CD14-positive monocyte (primary cell): ENCODE results near the gene APOBEC3B. TPM values are rescaled to one million over a fixed set of nuclear protein-coding genes. Genes with fewer than 3 reads are reported as not detected.
A peak's percentile ranks its signal among the peaks of the same experiment; 100 is the strongest.

Source experiments
- DNase-seq, 3 donors: peaks; one replicate each; pipeline ENCODE4 v3.0.0-alpha.2; 2011 to 2022
- H2AFZ ChIP-seq: 2 replicates; pipeline ENCODE4 v1.6.0; 2012; ENCODE audit warnings: mild to moderate bottlenecking, low read depth, low read length, inconsistent platforms; ENCODE audit not compliant: insufficient read depth, poor library complexity, severe bottlenecking
- H3K27ac ChIP-seq, 2 donors: 1 replicate in 1 of 2; 2 replicates in 1 of 2; pipeline ENCODE4 v1.5.1; 2012 to 2013; ENCODE audit warnings: low read length in 2 of 2, control low read depth in 1 of 2, inconsistent platforms in 1 of 2, low read depth in 1 of 2, mild to moderate bottlenecking in 1 of 2
- H3K27me3 ChIP-seq, 2 donors: one replicate each; pipeline versions ENCODE4 v1.6.0 to v1.6.1; 2011 to 2013; ENCODE audit warnings: low read length in 2 of 2; ENCODE audit not compliant: control insufficient read depth in 2 of 2, insufficient read depth in 2 of 2
- H3K36me3 ChIP-seq, 2 donors: replicated peaks in 1 of 2; 1 replicate in 1 of 2; 2 replicates in 1 of 2; pipeline versions ENCODE4 v1.5.1 to v1.6.1; 2012 to 2013; ENCODE audit warnings: low read length in 2 of 2, control low read depth in 1 of 2, inconsistent platforms in 1 of 2, mild to moderate bottlenecking in 1 of 2; ENCODE audit not compliant: insufficient read depth in 2 of 2, control insufficient read depth in 1 of 2
- H3K4me1 ChIP-seq, 2 donors: 1 replicate in 1 of 2; 2 replicates in 1 of 2; pipeline versions ENCODE4 v1.5.1 to v1.6.1; 2012 to 2013; ENCODE audit warnings: low read length in 2 of 2, control low read depth in 1 of 2, inconsistent platforms in 1 of 2, mild to moderate bottlenecking in 1 of 2, moderate library complexity in 1 of 2; ENCODE audit not compliant: insufficient read depth in 2 of 2, control insufficient read depth in 1 of 2
- H3K4me2 ChIP-seq: replicated peaks from 2 replicates; pipeline ENCODE3; 2012; ENCODE audit warnings: low read length, moderate library complexity, mild to moderate bottlenecking; ENCODE audit not compliant: poor library complexity, severe bottlenecking; ENCODE audit errors: extremely low read depth
- H3K4me3 ChIP-seq, 3 experiments: fragments of 200-600 bp in 1 of 3; sonication (generic) in 1 of 3; replicated peaks in 1 of 3; 1 replicate in 2 of 3; 2 replicates in 1 of 3; pipeline ENCODE4 v1.5.1; 2011 to 2013; ENCODE audit warnings: low read length in 3 of 3, mild to moderate bottlenecking in 3 of 3, control low read depth in 2 of 3, low read depth in 2 of 3, inconsistent platforms in 1 of 3, moderate library complexity in 1 of 3
- H3K79me2 ChIP-seq: 2 replicates; pipeline ENCODE4 v1.6.0; 2012; ENCODE audit warnings: mild to moderate bottlenecking, control low read depth, inconsistent platforms, low read length, moderate library complexity; ENCODE audit not compliant: insufficient read depth
- H3K9ac ChIP-seq: 2 replicates; pipeline ENCODE4 v1.6.0; 2017; ENCODE audit warnings: low read length, mild to moderate bottlenecking; ENCODE audit not compliant: insufficient read depth, poor library complexity, severe bottlenecking
- H3K9me3 ChIP-seq, 2 donors: replicated peaks in 1 of 2; 1 replicate in 1 of 2; 2 replicates in 1 of 2; pipeline versions ENCODE4 v1.5.1 to v1.6.1; 2012 to 2013; ENCODE audit warnings: low read length in 2 of 2, control low read depth in 1 of 2; ENCODE audit not compliant: control insufficient read depth in 1 of 2, insufficient read depth in 1 of 2
- H4K20me1 ChIP-seq: 2 replicates; pipeline ENCODE4 v1.6.0; 2012; ENCODE audit warnings: mild to moderate bottlenecking, low read length, control low read depth, moderate library complexity; ENCODE audit not compliant: insufficient read depth
- H3K27ac Mint-ChIP-seq, 7 donors: one replicate each; pipeline ENCODE4 v1.8.0; 2020; ENCODE audit warnings: mild to moderate bottlenecking in 7 of 7, mixed read lengths in 7 of 7, moderate library complexity in 6 of 7, inconsistent platforms in 2 of 7
- H3K27me3 Mint-ChIP-seq, 3 donors: one replicate each; pipeline ENCODE4 v1.8.0; 2021 to 2022; ENCODE audit warnings: low read depth in 3 of 3, mild to moderate bottlenecking in 3 of 3, mixed read lengths in 3 of 3, moderate library complexity in 3 of 3, inconsistent platforms in 1 of 3
- H3K36me3 Mint-ChIP-seq, 2 donors: one replicate each; pipeline ENCODE4 v1.8.0; 2020; ENCODE audit warnings: mixed read lengths in 2 of 2, inconsistent platforms in 1 of 2, mild to moderate bottlenecking in 1 of 2
- H3K4me1 Mint-ChIP-seq: one replicate; pipeline ENCODE4 v1.8.0; 2020; ENCODE audit warnings: mild to moderate bottlenecking, mixed read lengths
- H3K4me3 Mint-ChIP-seq, 2 donors: one replicate each; pipeline ENCODE4 v1.8.0; 2020; ENCODE audit warnings: mild to moderate bottlenecking in 2 of 2, mixed read lengths in 2 of 2, moderate library complexity in 1 of 2
- H3K9me3 Mint-ChIP-seq, 7 donors: one replicate each; pipeline ENCODE4 v1.8.0; 2020 to 2022; ENCODE audit warnings: mixed read lengths in 7 of 7, mild to moderate bottlenecking in 6 of 7, moderate library complexity in 6 of 7, inconsistent platforms in 2 of 7
- WGBS: methylation state at CpG from one replicate; pipeline ENCODE4 v1.1.5; 2013; ENCODE audit warnings: missing lambda C conversion rate; ENCODE audit not compliant: insufficient coverage; 5-methylcytosine and 5-hydroxymethylcytosine counted together
- intact Hi-C, 2 donors: fragments of 100-400 bp; cut with micrococcal nuclease; formaldehyde crosslinking; loops; one replicate each; pipeline versions ENCODE4 v1.15.0 to v1.15.1; 2023
- polyA plus RNA-seq, 3 donors: library from polyadenylated mRNA; depleted of rRNA in 1 of 3; unstranded in 2 of 3; stranded (reverse) in 1 of 3; fragments of 300-500 nt in 2 of 3; fragments of >200 nt in 1 of 3; fragmentation: Illumina TruSeq in 2 of 3; gene quantifications; 1 replicate in 2 of 3; 2 replicates in 1 of 3; pipeline ENCODE4 v1.2.3, GENCODE V29; 2012 to 2021
- TF ChIP-seq, protein P1 (sequence below): fragments of 200-600 bp; IDR thresholded peaks from one replicate; pipeline ENCODE4 v1.8.0; 2022; ENCODE audit warnings: antibody characterized with exemption, mild to moderate bottlenecking

Gene APOBEC3B
- polyA plus RNA-seq, 3 donors: 0.40 to 48.2 (median 12.6) TPM

DNA sequence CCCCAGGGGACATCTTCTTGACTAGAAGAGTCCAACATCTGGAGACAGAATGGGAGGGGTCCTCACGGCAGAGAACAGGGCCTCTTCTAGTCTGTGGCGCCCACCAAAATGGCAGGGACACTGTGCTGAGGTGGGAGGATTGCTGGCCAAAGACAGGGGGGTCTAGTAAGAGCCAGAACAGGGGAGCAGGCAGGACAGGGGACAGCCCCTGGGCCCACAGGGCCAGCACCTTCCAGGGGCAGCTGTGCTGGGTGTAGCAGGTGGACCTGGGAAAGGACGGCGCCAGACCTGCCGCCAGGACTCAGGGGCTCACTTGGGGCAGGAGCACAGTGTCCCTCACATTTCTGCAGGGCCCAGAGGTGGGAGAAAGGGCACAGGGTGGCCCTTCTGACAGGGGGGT lies 25.6 kb upstream of the APOBEC3B start:
- WGBS: 89% methylated on average over 5 of the region's 5 CpGs

DNA sequence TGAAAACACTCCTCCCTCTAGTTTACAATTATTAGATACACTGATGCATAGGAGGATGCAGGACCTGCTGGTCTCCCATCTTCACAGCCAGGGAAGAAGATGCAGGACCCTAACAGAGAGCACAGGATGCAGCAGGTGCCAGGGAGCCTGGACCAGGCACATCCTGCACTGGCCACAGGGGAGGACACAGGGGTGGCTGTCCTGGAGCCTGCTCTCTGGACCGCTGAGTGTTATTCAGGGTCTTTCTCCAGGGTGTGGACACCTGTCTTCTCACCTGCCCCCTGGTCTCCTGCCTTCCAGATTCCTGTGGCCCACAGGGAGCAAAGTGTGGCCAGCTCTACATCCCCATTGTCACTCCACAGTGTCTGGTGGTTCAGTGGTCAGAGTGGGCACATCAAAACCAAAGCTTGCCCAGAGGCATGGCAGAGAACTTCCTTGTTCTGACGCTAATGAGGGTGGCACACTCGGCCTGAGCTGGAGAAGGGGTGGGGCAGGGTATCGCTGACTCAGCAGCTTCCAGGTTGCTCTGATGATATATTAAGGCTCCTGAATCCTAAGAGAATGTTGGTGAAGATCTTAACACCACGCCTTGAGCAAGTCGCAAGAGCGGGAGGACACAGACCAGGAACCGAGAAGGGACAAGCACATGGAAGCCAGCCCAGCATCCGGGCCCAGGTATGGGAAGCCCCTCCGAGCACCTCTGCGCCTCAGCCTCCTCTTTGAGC lies 24.9 kb upstream of the APOBEC3B start, which contains the start of gene APOBEC3A:
APOBEC3A (plus strand) TSS at position 564 of the 725 bp plus-strand sequence; CDS start at position 647, 83 bp downstream.
- Histone ChIP-seq H3K9me3 (no peaks in the 10 kb centered on the region), H3K4me2 (peak within 1 kb of the TSS; percentile 83), H4K20me1 (peaks cover 14% of the 10 kb centered on the region), H3K9ac (peak within 1 kb of the TSS; percentile 45), H2AFZ (no peak within 1 kb of the TSS), H3K27ac (peak within 1 kb of the TSS; percentile 81 to 100), H3K27me3 (no peaks in the 10 kb centered on the region), H3K4me3 (peak within 1 kb of the TSS; percentile 49 to 80 (median 55)), H3K4me1 (peaks cover 75 to 82% of the 10 kb centered on the region in 2 donors), H3K79me2 (peaks cover 42% of the 10 kb centered on the region), H3K36me3 (peaks cover 6 to 27% of the 10 kb centered on the region in 2 donors)
- intact Hi-C loops: no loop called here
- Mint-ChIP-seq H3K27ac (peak within 1 kb of the TSS; percentile 98 to 100 (median 100)), H3K4me1 (peaks cover 80% of the 10 kb centered on the region), H3K27me3 (peaks cover 1 to 14% (median 4%) of the 10 kb centered on the region in 3 donors), H3K36me3 (peaks cover 43 to 58% of the 10 kb centered on the region in 2 donors), H3K9me3 (no peaks in the 10 kb centered on the region), H3K4me3 (peak within 1 kb of the TSS; percentile 88 to 90)
- WGBS: 54% methylated on average over 11 of the region's 11 CpGs
- TF ChIP-seq, protein P1, sequence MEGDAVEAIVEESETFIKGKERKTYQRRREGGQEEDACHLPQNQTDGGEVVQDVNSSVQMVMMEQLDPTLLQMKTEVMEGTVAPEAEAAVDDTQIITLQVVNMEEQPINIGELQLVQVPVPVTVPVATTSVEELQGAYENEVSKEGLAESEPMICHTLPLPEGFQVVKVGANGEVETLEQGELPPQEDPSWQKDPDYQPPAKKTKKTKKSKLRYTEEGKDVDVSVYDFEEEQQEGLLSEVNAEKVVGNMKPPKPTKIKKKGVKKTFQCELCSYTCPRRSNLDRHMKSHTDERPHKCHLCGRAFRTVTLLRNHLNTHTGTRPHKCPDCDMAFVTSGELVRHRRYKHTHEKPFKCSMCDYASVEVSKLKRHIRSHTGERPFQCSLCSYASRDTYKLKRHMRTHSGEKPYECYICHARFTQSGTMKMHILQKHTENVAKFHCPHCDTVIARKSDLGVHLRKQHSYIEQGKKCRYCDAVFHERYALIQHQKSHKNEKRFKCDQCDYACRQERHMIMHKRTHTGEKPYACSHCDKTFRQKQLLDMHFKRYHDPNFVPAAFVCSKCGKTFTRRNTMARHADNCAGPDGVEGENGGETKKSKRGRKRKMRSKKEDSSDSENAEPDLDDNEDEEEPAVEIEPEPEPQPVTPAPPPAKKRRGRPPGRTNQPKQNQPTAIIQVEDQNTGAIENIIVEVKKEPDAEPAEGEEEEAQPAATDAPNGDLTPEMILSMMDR: no peak
- DNase-seq: peak; percentile 89 to 95 (median 91)

More for the DNA sequence above, 25.6 kb upstream of the APOBEC3B start:
- peaks cover 14% of the 10 kb centered on the region for H4K20me1 ChIP-seq
- H3K4me1 Mint-ChIP-seq: peaks cover 86% of the 10 kb centered on the region
- H3K79me2 ChIP-seq: peaks cover 42% of the 10 kb centered on the region
- no peaks in the 10 kb centered on the region for H3K27me3 ChIP-seq
- H3K4me2 ChIP-seq: no peak overlapping the region
- peak overlapping the region; percentile 45 for H3K9ac ChIP-seq
- no peak overlapping the region for H2AFZ ChIP-seq
- peaks cover 81 to 88% of the 10 kb centered on the region in 2 donors for H3K4me1 ChIP-seq
- peak overlapping the region in 1 of 2 donors; percentile 31 for H3K4me3 Mint-ChIP-seq
- no peaks in the 10 kb centered on the region for H3K9me3 Mint-ChIP-seq
- peak overlapping the region; percentile 81 to 100 for H3K27ac ChIP-seq
- H3K4me3 ChIP-seq: peak overlapping the region in 1 of 3 experiments; percentile 80
- intact Hi-C loops: no loop called here
- no peaks in the 10 kb centered on the region for H3K9me3 ChIP-seq
- H3K36me3 ChIP-seq: peaks cover 4 to 20% of the 10 kb centered on the region in 2 donors
- peak overlapping the region; percentile 98 to 100 (median 100) for H3K27ac Mint-ChIP-seq
- peaks cover 0 to 14% (median 4%) of the 10 kb centered on the region in 3 donors for H3K27me3 Mint-ChIP-seq
- H3K36me3 Mint-ChIP-seq: peaks cover 39 to 51% of the 10 kb centered on the region in 2 donors
- TF ChIP-seq, protein P1: no peak
- DNase-seq: no peak
